Muscle of leg (tissue), 16 donors: ENCODE data around the gene CTXND1. TPM values are rescaled to one million over a fixed set of nuclear protein-coding genes. Genes with fewer than 3 reads are reported as not detected.
"Not testable (repeated sequence)": the region's sequence is repeated elsewhere in the genome, so short reads cannot be mapped to it uniquely, and the experiment has no call there.

Source experiments
- DNase-seq: peaks from one replicate; pipeline ENCODE4 v3.0.0; 2013
- H3K27ac ChIP-seq: one replicate; pipeline ENCODE4 v1.5.1; 2013; ENCODE audit warnings: mild to moderate bottlenecking, low read length, control low read depth
- H3K27me3 ChIP-seq: one replicate; pipeline ENCODE4 v1.6.1; 2013; ENCODE audit warnings: low read length; ENCODE audit not compliant: control insufficient read depth, insufficient read depth
- H3K36me3 ChIP-seq: one replicate; pipeline ENCODE4 v1.6.1; 2013; ENCODE audit warnings: low read length; ENCODE audit not compliant: control insufficient read depth, insufficient read depth
- H3K4me1 ChIP-seq: one replicate; pipeline ENCODE4 v1.6.1; 2013; ENCODE audit warnings: low read length; ENCODE audit not compliant: control insufficient read depth, insufficient read depth
- H3K4me3 ChIP-seq: one replicate; pipeline ENCODE4 v1.5.1; 2013; ENCODE audit warnings: low read length, control low read depth
- H3K9me3 ChIP-seq: replicated peaks from 2 replicates; pipeline ENCODE4 v1.6.1; 2013; ENCODE audit warnings: low read depth, low read length; ENCODE audit not compliant: control insufficient read depth
- WGBS: methylation state at CpG from one replicate; pipeline ENCODE4 v1.1.5; 2013; ENCODE audit warnings: missing lambda C conversion rate; ENCODE audit not compliant: insufficient coverage; 5-methylcytosine and 5-hydroxymethylcytosine counted together
- long read RNA-seq, 11 donors: transcript quantifications; one replicate each; lab custom pipeline, GENCODE V29; 2026
- polyA plus RNA-seq, 8 donors: library from polyadenylated mRNA; unstranded; fragments of 120-200 nt; gene quantifications; one replicate each; pipeline versions ENCODE4 v1.2.1 to v1.2.3, GENCODE V29; 2013; ENCODE audit warnings: inconsistent platforms in 1 of 8, low replicate concordance in 1 of 8; ENCODE audit not compliant: insufficient read length in 8 of 8, insufficient read depth in 1 of 8
- total RNA-seq: library from RNA; stranded (reverse); fragments of 120-200 nt; gene quantifications from one replicate; pipeline ENCODE4 v1.2.4, GENCODE V29; 2013

Gene CTXND1
- total RNA-seq: 0.44 TPM
- polyA plus RNA-seq: 1 to 10 TPM in 4 of 8 donors, under 1 TPM in 4; 0.59 to 1.9 (median 0.94) TPM
- long read RNA-seq, donor 1: 0 reads
- long read RNA-seq, donor 2: 0 reads
- long read RNA-seq, donor 3: 0 reads
- long read RNA-seq, donor 4: 0 reads
- long read RNA-seq, donor 5: 0 reads
- long read RNA-seq, donor 6: 0 reads
- long read RNA-seq, donor 7, full-length matches to known transcripts: 2 of 2 reads
- long read RNA-seq, donor 7, partial matches to known transcripts: 0 of 2 reads
- long read RNA-seq, donor 7, other reads (novel, unspliced or antisense): 0 of 2 reads
- long read RNA-seq, donor 8: 0 reads
- long read RNA-seq, donor 9: 0 reads
- long read RNA-seq, donor 10: 0 reads
- long read RNA-seq, donor 11: 0 reads

DNA sequence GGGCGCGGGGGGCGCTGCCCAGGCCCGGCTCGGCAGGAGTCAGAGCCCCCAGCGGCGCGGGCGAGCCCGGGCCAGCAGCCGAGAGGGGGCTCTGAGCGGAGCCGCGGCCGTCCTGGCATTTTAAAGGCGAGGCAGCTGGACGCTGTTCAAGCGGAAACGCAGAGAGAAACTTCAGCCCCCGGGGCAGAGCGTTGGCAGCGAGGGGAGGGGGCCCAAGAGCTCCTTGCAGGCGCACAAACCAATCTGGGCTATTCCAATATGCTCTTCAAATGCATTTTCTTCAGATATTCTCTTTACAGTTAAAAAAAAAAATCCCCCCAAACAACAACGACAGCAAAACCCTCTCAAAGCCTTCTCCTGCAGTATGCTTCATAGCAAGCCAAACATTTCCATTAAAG is at the start of gene CTXND1:
CTXND1 (minus strand) TSS at position 93 of the 398 bp plus-strand sequence. CDS start 50,264 bp downstream, outside the sequence.
- 0% methylated on average over 17 of the region's 24 CpGs for WGBS
- Histone ChIP-seq H3K4me1 (no peaks in the 10 kb centered on the region), H3K27ac (no peak within 1 kb of the TSS), H3K4me3 (no peak within 1 kb of the TSS), H3K9me3 (no peaks in the 10 kb centered on the region), H3K36me3 (no peaks in the 10 kb centered on the region), H3K27me3 (peaks cover 46% of the 10 kb centered on the region)
- peak; percentile 11 for DNase-seq

DNA sequence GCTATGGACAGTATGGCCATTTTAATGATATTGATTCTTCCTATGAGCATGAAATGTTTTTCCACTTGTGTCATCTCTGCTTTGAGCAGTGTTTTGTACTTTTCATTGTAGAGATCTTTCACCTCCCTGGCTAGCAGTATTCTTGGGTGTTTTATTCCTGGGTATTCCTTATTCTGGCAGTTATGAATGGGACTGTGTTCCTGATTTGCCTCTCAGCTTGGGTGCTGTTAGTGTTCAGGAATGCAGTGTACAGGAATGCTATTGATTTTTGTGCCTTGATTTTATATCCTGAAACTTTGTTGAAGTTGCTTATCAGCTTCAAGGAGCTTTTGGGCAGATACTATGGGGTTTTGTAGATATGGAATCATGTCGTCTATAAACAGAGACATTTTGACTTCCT is 49.5 kb upstream of the CTXND1 start:
- Histone ChIP-seq H3K4me1 (no peaks in the 10 kb centered on the region), H3K36me3 (no peaks in the 10 kb centered on the region), H3K4me3 (no peak overlapping the region), H3K27ac (no peak overlapping the region), H3K9me3 (no peaks in the 10 kb centered on the region), H3K27me3 (no peaks in the 10 kb centered on the region)
- WGBS: no CpG with 5 or more reads among the region's 1 CpG
- DNase-seq: no peak

DNA sequence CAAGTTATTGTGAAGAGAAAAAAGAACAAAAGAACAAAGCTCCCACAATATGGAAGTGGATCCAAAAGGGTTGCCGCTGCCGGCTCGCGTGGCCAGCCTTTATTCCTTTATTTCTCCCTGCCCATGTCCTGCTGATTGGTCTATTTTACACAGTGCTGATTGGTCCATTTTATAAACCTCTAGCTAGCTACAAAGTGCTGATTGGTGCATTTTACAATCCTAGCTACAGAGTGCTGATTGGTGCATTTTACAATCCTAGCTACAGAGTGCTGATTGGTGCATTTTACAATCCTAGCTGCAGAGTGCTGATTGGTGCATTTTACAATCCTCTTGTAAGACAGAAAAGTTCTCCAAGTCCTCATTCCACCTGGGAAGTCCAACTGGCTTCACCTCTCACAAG is 43.8 kb upstream of the CTXND1 start:
- not testable (repeated sequence) for H3K27ac ChIP-seq, H3K4me1 ChIP-seq, H3K27me3 ChIP-seq, H3K4me3 ChIP-seq, H3K9me3 ChIP-seq, DNase-seq, H3K36me3 ChIP-seq
- WGBS: no CpG with 5 or more reads among the region's 4 CpGs

DNA sequence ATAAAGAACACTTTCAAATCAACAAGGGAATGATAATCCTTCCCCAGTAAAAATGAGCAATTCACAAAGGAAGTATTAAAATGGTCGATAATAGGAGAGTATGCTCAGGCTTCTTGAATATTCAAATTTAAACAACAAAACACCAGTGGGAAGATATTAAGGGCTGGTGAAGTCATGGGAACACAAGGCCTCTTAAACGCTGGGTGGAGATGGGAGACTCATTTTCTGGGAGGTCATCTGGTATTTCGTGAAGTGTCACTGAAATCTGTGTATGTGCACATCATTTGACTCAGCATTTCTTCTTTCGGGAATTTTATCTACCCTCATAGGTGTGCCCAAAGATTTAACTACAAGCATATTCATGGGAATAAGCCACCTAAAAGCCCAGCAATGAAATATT is 40.1 kb upstream of the CTXND1 start:
- Histone ChIP-seq H3K36me3 (no peaks in the 10 kb centered on the region), H3K4me3 (no peak overlapping the region), H3K4me1 (no peaks in the 10 kb centered on the region), H3K27ac (no peak overlapping the region), H3K27me3 (peaks cover 2% of the 10 kb centered on the region), H3K9me3 (no peaks in the 10 kb centered on the region)
- 70% methylated on average over 2 of the region's 4 CpGs for WGBS
- DNase-seq: no peak

DNA sequence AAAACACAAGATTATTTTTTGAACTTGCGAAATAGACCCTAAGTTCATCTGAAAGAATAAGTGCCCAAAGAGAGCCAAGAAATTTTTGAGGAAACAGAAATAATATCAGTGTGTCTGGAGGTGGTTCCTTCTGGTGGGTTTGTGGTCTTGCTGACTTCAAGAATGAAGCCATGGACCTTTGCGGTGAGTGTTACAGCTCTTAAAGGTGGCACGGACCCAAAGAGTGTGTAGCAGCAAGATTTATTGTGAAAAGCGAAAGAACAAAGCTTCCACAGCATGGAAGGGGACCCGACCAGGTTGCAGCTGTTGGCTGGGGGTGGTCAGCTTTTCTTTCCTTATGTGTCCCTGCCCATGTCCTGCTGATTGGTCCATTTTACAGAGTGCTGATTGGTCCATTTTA is 38.9 kb upstream of the CTXND1 start:
- not testable (repeated sequence) for H3K4me3 ChIP-seq, H3K36me3 ChIP-seq, H3K27me3 ChIP-seq, H3K9me3 ChIP-seq, DNase-seq, H3K4me1 ChIP-seq, H3K27ac ChIP-seq
- 100% methylated on average over 3 of the region's 5 CpGs for WGBS

DNA sequence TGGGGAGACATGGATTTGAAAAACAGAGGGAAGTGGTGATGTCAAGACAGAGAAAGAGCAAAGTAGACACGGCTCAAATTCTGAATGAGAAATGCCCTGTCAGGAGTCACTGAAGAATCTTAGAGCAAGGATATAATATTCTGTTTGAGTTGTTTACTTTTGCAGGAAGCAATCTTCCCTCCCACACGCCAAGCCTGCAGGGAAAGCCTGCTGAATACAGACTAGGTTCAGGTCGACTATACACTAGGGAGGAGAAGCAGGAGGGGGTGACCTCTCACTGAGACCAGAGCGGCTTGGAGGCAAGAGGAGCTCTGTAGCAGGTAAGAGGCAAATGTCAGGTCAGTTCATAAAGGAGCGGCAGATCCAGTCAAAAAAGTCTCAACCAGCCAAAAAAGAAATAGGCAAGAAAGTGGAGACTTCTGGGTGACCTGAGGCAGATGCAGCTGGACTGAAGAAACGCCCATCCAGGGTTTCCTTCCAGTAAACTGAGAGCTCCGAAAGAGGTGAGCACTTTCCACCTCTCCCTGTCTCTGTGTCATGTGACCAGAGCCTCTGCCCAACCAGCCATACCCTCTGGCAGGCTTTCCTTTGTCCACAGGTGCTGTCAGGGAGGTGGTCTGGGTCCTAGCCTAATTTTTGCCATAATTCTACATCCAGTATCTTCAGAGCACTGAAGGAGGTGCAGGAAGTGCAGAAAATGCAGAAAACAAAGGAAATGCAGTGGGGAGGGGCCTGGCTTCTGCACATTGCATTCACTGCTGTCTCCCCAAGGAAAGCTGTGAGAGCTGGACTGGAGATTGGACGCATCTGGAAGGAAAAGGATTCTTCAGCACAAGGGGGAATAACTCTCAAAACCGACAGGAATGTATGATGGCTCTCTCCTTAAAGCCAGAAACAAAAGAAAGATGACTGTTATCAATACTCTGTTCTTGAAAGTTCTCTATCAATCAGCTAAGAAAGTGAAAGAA is 37.8 kb upstream of the CTXND1 start:
- 28% methylated on average over 5 of the region's 9 CpGs for WGBS
- DNase-seq: peak; percentile 78
- peak overlapping the region; percentile 15 for H3K27ac ChIP-seq

DNA sequence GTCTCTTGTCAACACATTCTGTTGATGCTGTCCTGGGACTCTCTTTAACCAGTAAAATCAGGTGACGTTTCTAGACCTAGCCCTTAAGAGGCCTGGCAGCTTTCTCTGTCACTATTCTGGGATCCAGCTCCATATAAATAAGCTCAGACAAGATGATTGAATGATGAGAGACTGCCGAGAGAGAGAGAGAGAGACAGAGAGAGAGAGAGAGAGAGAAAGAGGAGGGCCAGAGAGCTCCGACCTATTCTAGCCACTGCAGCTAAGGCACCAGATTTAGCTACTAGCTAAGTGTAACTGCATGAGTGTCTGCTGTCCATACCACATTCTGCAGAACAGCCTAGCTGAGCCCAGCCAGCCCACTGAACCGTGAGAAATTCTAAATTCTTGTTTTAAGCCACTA is 36.1 kb upstream of the CTXND1 start:
- no peaks in the 10 kb centered on the region for H3K9me3 ChIP-seq
- H3K27me3 ChIP-seq: peaks cover 4% of the 10 kb centered on the region
- DNase-seq: peak; percentile 5
- no peaks in the 10 kb centered on the region for H3K36me3 ChIP-seq
- 50% methylated on average over 1 of the region's 4 CpGs for WGBS
- no peak overlapping the region for H3K4me3 ChIP-seq
- no peak overlapping the region for H3K27ac ChIP-seq
- no peaks in the 10 kb centered on the region for H3K4me1 ChIP-seq

More for the DNA sequence above, 37.8 kb upstream of the CTXND1 start:
- Histone ChIP-seq H3K4me3 (no peak overlapping the region), H3K4me1 (no peaks in the 10 kb centered on the region), H3K36me3 (no peaks in the 10 kb centered on the region), H3K27me3 (peaks cover 4% of the 10 kb centered on the region), H3K9me3 (no peaks in the 10 kb centered on the region)

DNA sequence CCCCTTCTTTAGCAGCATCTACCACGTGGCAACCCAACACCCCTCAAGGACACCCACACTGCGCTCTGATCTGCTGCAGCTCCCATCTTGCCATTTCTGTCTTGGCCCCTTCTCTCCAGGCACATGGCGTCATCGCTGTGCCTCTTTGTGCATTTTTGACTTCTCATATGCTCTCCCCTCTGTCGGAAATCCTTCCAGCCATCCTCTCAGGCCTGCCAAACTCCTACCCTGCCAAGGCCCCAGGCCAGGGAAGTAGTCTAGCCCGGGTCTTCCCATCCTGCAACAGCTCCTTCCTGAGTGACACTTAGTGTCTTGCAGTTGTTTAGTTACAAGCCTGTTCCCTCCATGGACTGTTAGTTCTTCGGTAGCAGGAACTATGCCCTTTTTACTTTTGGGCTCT is 34.0 kb upstream of the CTXND1 start:
- Histone ChIP-seq H3K36me3 (no peaks in the 10 kb centered on the region), H3K9me3 (no peaks in the 10 kb centered on the region), H3K27me3 (peaks cover 2% of the 10 kb centered on the region), H3K27ac (no peak overlapping the region), H3K4me3 (no peak overlapping the region), H3K4me1 (no peaks in the 10 kb centered on the region)
- DNase-seq: no peak
- WGBS: 76% methylated on average over 5 of the region's 7 CpGs

DNA sequence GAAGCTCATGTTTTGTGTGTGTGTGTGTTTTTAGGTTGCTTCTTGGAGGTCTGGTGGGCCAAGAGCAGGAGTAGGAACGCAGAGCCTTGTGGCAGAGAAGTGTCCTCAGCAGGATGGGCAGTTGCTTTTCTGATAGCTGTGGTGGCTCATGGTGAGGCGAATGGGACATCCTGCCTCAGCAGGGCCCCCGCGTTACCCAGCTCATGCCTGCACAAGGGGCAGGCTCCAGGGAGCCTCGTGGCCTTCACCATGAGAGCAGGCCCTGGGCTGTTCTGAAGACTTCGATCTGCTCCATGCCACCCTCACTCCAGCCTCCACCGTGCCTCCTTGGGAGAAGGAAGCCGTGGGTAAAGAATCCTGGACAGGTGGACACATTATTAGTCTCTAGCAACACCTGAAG is 33.4 kb upstream of the CTXND1 start:
- H3K27ac ChIP-seq: no peak overlapping the region
- peaks cover 2% of the 10 kb centered on the region for H3K27me3 ChIP-seq
- no peaks in the 10 kb centered on the region for H3K9me3 ChIP-seq
- no peak overlapping the region for H3K4me3 ChIP-seq
- H3K4me1 ChIP-seq: no peaks in the 10 kb centered on the region
- 89% methylated on average over 3 of the region's 8 CpGs for WGBS
- no peaks in the 10 kb centered on the region for H3K36me3 ChIP-seq
- DNase-seq: no peak

DNA sequence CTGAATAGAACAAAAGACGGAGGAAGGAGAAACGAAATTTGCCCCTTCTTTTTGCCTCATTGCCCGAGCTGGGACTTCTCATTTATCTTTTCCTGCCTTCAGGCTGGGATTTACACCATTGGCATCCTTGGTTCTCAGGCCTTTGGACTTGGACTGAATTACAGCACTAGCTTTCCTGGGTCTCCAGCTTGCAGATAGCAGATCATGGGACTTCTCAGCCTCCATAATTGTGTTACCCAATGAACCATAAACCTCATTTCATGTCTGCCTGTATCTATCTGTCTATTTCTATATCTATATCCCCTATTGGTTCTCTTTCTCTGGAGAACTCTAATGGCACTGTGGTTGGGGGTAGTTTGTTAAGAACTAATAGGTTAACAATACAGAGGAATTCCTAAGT is 31.5 kb upstream of the CTXND1 start:
- Histone ChIP-seq H3K4me1 (no peaks in the 10 kb centered on the region), H3K27me3 (peaks cover 2% of the 10 kb centered on the region), H3K4me3 (no peak overlapping the region), H3K9me3 (no peaks in the 10 kb centered on the region), H3K36me3 (no peaks in the 10 kb centered on the region), H3K27ac (no peak overlapping the region)
- DNase-seq: no peak
- 73% methylated on average over 3 of the region's 3 CpGs for WGBS
